GM23338 (cell line): ENCODE data around the gene IGF1R. TPM values are rescaled to one million over a fixed set of nuclear protein-coding genes. Genes with fewer than 3 reads are reported as not detected.
A peak's percentile ranks its signal among the peaks of the same experiment; 100 is the strongest.

Source experiments
- ATAC-seq: fragments of 200-7000 bp; cut with Tn5 transposase; 3 replicates; pipeline ENCODE4 v1.9.1; 2020
- DNase-seq: peaks from one replicate; pipeline ENCODE4 v3.0.0-alpha.2; 2015; ENCODE audit warnings: low spot score
- H2AFZ ChIP-seq: fragments of 200-600 bp; sonication (generic); 2 replicates; pipeline ENCODE4 v1.8.0; 2016; ENCODE audit warnings: antibody characterized with exemption, mild to moderate bottlenecking, moderate library complexity
- H3F3A ChIP-seq: fragments of 200-600 bp; sonication (generic); replicated peaks from 2 replicates; pipeline ENCODE4 v1.8.0; 2017; ENCODE audit warnings: antibody characterized with exemption, mixed run types, low read depth
- H3K27ac ChIP-seq: fragments of 200-600 bp; sonication (generic); 2 replicates; pipeline ENCODE4 v1.6.1; 2016; ENCODE audit warnings: low read depth
- H3K27me3 ChIP-seq: fragments of 200-600 bp; sonication (generic); 2 replicates; pipeline ENCODE4 v1.8.0; 2016; ENCODE audit warnings: mild to moderate bottlenecking, mixed run types, moderate library complexity; ENCODE audit not compliant: insufficient read depth
- H3K36me3 ChIP-seq: fragments of 200-600 bp; sonication (generic); 2 replicates; pipeline ENCODE4 v1.8.0; 2016; ENCODE audit warnings: mild to moderate bottlenecking; ENCODE audit not compliant: insufficient read depth
- H3K4me1 ChIP-seq: fragments of 200-600 bp; sonication (generic); 2 replicates; pipeline ENCODE4 v1.8.0; 2016; ENCODE audit warnings: mild to moderate bottlenecking, moderate library complexity; ENCODE audit not compliant: insufficient read depth
- H3K4me2 ChIP-seq: fragments of 200-600 bp; sonication (generic); 2 replicates; pipeline ENCODE4 v1.7.1; 2017; ENCODE audit warnings: mixed run types
- H3K4me3 ChIP-seq: fragments of 200-600 bp; sonication (generic); 2 replicates; pipeline ENCODE4 v1.6.1; 2016; ENCODE audit warnings: mixed run types
- H3K79me2 ChIP-seq: fragments of 200-600 bp; sonication (generic); replicated peaks from 2 replicates; pipeline ENCODE4 v1.8.0; 2017; ENCODE audit warnings: mild to moderate bottlenecking; ENCODE audit not compliant: insufficient read depth
- H3K9me2 ChIP-seq: fragments of 200-600 bp; sonication (generic); 2 replicates; pipeline ENCODE4 v1.8.0; 2017; ENCODE audit not compliant: insufficient read depth
- H4K20me1 ChIP-seq: fragments of 200-600 bp; sonication (generic); replicated peaks from 2 replicates; pipeline ENCODE4 v1.8.0; 2017; ENCODE audit warnings: mild to moderate bottlenecking; ENCODE audit not compliant: insufficient read depth
- H3K27ac Mint-ChIP-seq: 2 replicates; pipeline ENCODE4 v1.8.0; 2020; ENCODE audit warnings: inconsistent platforms, mild to moderate bottlenecking, moderate library complexity, mixed read lengths
- H3K27me3 Mint-ChIP-seq: 3 replicates; pipeline ENCODE4 v1.8.0; 2022; ENCODE audit warnings: low read depth, mild to moderate bottlenecking, moderate library complexity, mixed read lengths, inconsistent platforms; ENCODE audit not compliant: insufficient read depth, poor library complexity
- H3K36me3 Mint-ChIP-seq: 3 replicates; pipeline ENCODE4 v1.8.0; 2021; ENCODE audit warnings: low read depth, mild to moderate bottlenecking, inconsistent platforms, moderate library complexity, mixed read lengths
- H3K4me1 Mint-ChIP-seq: 3 replicates; pipeline ENCODE4 v1.8.0; 2020; ENCODE audit warnings: mild to moderate bottlenecking, inconsistent platforms, mixed read lengths
- H3K4me3 Mint-ChIP-seq: 3 replicates; pipeline ENCODE4 v1.8.0; 2021; ENCODE audit warnings: moderate library complexity, mild to moderate bottlenecking, inconsistent platforms, mixed read lengths
- H3K9me3 Mint-ChIP-seq: 3 replicates; pipeline ENCODE4 v1.8.0; 2020; ENCODE audit warnings: moderate library complexity, mild to moderate bottlenecking, inconsistent platforms, mixed read lengths
- CREB1 ChIP-seq: fragments of 250-450 bp; sonication (Bioruptor Pico); IDR thresholded peaks from 2 replicates; pipeline ENCODE4 v1.5.0; 2020; ENCODE audit warnings: low read depth, mild to moderate bottlenecking, moderate library complexity
- CTCF ChIP-seq, 2 experiments: fragments of 200-600 bp in 1 of 2; sonication (generic) in 1 of 2; conservative IDR thresholded peaks; 2 replicates each; pipeline versions ENCODE4 v1.5.1 to v1.6.1; 2016 to 2017; ENCODE audit warnings: antibody characterized with exemption in 2 of 2, low read depth in 2 of 2, mild to moderate bottlenecking in 2 of 2, moderate library complexity in 1 of 2
- EZH2 ChIP-seq: fragments of 200-600 bp; sonication (generic); IDR thresholded peaks from one replicate; pipeline ENCODE4 v1.8.0; 2017; ENCODE audit warnings: antibody characterized with exemption, mild to moderate bottlenecking, low read depth; ENCODE audit not compliant: unreplicated experiment
- EZH2phosphoT487 ChIP-seq: fragments of 200-600 bp; sonication (generic); IDR thresholded peaks from one replicate; pipeline ENCODE4 v1.8.1; 2018; ENCODE audit warnings: antibody characterized with exemption; ENCODE audit not compliant: unreplicated experiment
- JUNB ChIP-seq: IDR thresholded peaks from one replicate; pipeline ENCODE4 v1.6.1; 2016; ENCODE audit warnings: antibody characterized with exemption; ENCODE audit not compliant: unreplicated experiment
- NANOG ChIP-seq: IDR thresholded peaks from 2 replicates; pipeline ENCODE4 v1.6.1; 2016; ENCODE audit warnings: antibody characterized with exemption, borderline replicate concordance
- POLR2AphosphoS5 ChIP-seq: IDR thresholded peaks from 2 replicates; pipeline ENCODE4 v1.6.1; 2016; ENCODE audit warnings: antibody characterized with exemption, low read depth
- STAT1 ChIP-seq: IDR thresholded peaks from one replicate; pipeline ENCODE4 v1.6.1; 2016; ENCODE audit warnings: antibody characterized with exemption; ENCODE audit not compliant: unreplicated experiment
- ZNF114 ChIP-seq: fragments of 250-450 bp; sonication (Bioruptor Pico); IDR thresholded peaks from 2 replicates; pipeline ENCODE4 v1.5.0; 2020; ENCODE audit warnings: mild to moderate bottlenecking, moderate library complexity
- ZNF331 ChIP-seq: fragments of 250-450 bp; sonication (Bioruptor Pico); IDR thresholded peaks from 2 replicates; pipeline ENCODE4 v1.5.0; 2020; ENCODE audit warnings: low read depth, mild to moderate bottlenecking, moderate library complexity
- polyA plus RNA-seq: library from polyadenylated mRNA; unstranded; fragments of >200 nt; fragmentation: Nextera tagmentation; extraction: Ambion mirVana; gene quantifications from 2 replicates; pipeline ENCODE4 v1.2.1, GENCODE V29; 2016
- total RNA-seq: library from RNA; depleted of rRNA; stranded (reverse); fragments of >200 nt; shearing (Covaris generic); gene quantifications from 2 replicates; pipeline ENCODE4 v1.2.3, GENCODE V29; 2014
- TF ChIP-seq, protein P1 (sequence below): IDR thresholded peaks from one replicate; pipeline ENCODE4 v1.6.1; 2018; ENCODE audit warnings: antibody characterized with exemption; ENCODE audit not compliant: unreplicated experiment

The IGF1R gene
- total and polyA plus RNA-seq, 2 experiments from 2014 or later = 20.4 to 92.2 TPM

- Mint-ChIP-seq H3K27me3 (peaks cover 6% of the 10 kb centered on the region), H3K4me1 (peaks cover 79% of the 10 kb centered on the region), H3K27ac (peak overlapping the region; percentile 26; the same call in 1 of the 2 replicates), H3K4me3 (no peak overlapping the region), H3K9me3 (no peaks in the 10 kb centered on the region), H3K36me3 (no peaks in the 10 kb centered on the region)
- no peak overlapping the region for H2AFZ ChIP-seq
- H3K36me3 ChIP-seq = no peaks in the 10 kb centered on the region
- H3K27me3 ChIP-seq = no peaks in the 10 kb centered on the region
- no peak for TF ChIP-seq ZNF331 (CRISPR knock-in tag)
- TF ChIP-seq CREB1 (CRISPR knock-in tag) = no peak
- no peak for TF ChIP-seq POLR2AphosphoS5
- TF ChIP-seq JUNB = no peak
- no peak for TF ChIP-seq STAT1
- no peak for TF ChIP-seq CTCF (conservative IDR thresholded peaks at IDR 0.05; ENCODE audit: low read depth in 2 of 2)
- no peak for TF ChIP-seq EZH2
- TF ChIP-seq, protein P1, sequence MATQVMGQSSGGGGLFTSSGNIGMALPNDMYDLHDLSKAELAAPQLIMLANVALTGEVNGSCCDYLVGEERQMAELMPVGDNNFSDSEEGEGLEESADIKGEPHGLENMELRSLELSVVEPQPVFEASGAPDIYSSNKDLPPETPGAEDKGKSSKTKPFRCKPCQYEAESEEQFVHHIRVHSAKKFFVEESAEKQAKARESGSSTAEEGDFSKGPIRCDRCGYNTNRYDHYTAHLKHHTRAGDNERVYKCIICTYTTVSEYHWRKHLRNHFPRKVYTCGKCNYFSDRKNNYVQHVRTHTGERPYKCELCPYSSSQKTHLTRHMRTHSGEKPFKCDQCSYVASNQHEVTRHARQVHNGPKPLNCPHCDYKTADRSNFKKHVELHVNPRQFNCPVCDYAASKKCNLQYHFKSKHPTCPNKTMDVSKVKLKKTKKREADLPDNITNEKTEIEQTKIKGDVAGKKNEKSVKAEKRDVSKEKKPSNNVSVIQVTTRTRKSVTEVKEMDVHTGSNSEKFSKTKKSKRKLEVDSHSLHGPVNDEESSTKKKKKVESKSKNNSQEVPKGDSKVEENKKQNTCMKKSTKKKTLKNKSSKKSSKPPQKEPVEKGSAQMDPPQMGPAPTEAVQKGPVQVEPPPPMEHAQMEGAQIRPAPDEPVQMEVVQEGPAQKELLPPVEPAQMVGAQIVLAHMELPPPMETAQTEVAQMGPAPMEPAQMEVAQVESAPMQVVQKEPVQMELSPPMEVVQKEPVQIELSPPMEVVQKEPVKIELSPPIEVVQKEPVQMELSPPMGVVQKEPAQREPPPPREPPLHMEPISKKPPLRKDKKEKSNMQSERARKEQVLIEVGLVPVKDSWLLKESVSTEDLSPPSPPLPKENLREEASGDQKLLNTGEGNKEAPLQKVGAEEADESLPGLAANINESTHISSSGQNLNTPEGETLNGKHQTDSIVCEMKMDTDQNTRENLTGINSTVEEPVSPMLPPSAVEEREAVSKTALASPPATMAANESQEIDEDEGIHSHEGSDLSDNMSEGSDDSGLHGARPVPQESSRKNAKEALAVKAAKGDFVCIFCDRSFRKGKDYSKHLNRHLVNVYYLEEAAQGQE = no peak
- ATAC-seq (no peak), DNase-seq (no peak)
- peak overlapping the region; percentile 51; the same call in 1 of the 2 replicates for H3K4me2 ChIP-seq
- H3K4me3 ChIP-seq = no peak overlapping the region
- peaks cover 35% of the 10 kb centered on the region; the same call in 1 of the 2 replicates for H4K20me1 ChIP-seq
- peaks cover 97% of the 10 kb centered on the region for H3K79me2 ChIP-seq
- H3K9me2 ChIP-seq = no peaks in the 10 kb centered on the region
- no peaks in the 10 kb centered on the region for H3F3A ChIP-seq
- peak overlapping the region; percentile 55; the same call in 1 of the 2 replicates for H3K27ac ChIP-seq
- H3K4me1 ChIP-seq = peaks cover 91% of the 10 kb centered on the region
Observed at GRCh38 chr15:98860281-98861041, 212.1 kb downstream of the IGF1R start.

DNA sequence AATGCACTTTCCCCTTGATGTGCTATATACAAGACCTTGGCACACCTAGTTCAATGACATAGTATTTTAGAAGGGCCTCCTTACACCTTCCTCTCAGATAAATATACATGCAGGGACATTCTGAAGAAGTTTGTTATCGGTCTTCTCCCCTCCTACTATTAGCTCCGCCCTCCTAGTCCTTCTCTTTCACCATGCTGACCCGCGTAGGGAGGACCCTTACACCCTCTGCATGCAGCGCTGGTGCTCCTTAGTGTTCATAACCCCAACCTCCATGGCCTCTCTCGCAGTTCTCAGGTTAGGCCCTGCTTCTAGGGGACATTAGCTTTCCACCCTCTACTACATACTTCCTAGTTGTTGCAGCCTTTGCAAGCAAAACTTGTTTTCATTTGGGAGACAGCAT is 212.8 kb downstream of the IGF1R start:
- peaks cover 78% of the 10 kb centered on the region for H3K4me1 Mint-ChIP-seq
- peak overlapping the region; percentile 53; the same call in 1 of the 2 replicates for H3K27ac Mint-ChIP-seq
- ATAC-seq = peak; percentile 51
- TF ChIP-seq STAT1 = no peak
- TF ChIP-seq POLR2AphosphoS5 = no peak
- TF ChIP-seq NANOG = no peak
- TF ChIP-seq, protein P1 = no peak
- no peak for TF ChIP-seq ZNF114 (CRISPR knock-in tag)
- no peak for TF ChIP-seq CTCF (conservative IDR thresholded peaks at IDR 0.05; ENCODE audit: low read depth in 2 of 2)
- no peak for TF ChIP-seq EZH2phosphoT487
- TF ChIP-seq CREB1 (CRISPR knock-in tag) = no peak
- no peak for TF ChIP-seq ZNF331 (CRISPR knock-in tag)

More for the DNA sequence above, 212.8 kb downstream of the IGF1R start:
- Histone ChIP-seq H2AFZ (no peak overlapping the region), H4K20me1 (peaks cover 29% of the 10 kb centered on the region; the same call in 1 of the 2 replicates), H3K27me3 (no peaks in the 10 kb centered on the region), H3K4me3 (no peak overlapping the region), H3K4me1 (peaks cover 85% of the 10 kb centered on the region), H3K9me2 (no peaks in the 10 kb centered on the region), H3K36me3 (no peaks in the 10 kb centered on the region), H3F3A (no peaks in the 10 kb centered on the region), H3K79me2 (peaks cover 97% of the 10 kb centered on the region), H3K27ac (peak overlapping the region; percentile 61; the same call in 1 of the 2 replicates), H3K4me2 (peak overlapping the region; percentile 51)
- Mint-ChIP-seq H3K4me3 (no peak overlapping the region), H3K36me3 (no peaks in the 10 kb centered on the region), H3K27me3 (peaks cover 6% of the 10 kb centered on the region), H3K9me3 (no peaks in the 10 kb centered on the region)
- DNase-seq = peak; percentile 54
